ENCODE measurements around the gene CFAP97.
A peak's percentile ranks its signal among the peaks of the same experiment; 100 is the strongest.
"Not testable (repeated sequence)": the region's sequence is repeated elsewhere in the genome, so short reads cannot be mapped to it uniquely, and the experiment has no call there.

The CFAP97 gene

GRCh38 chr4:185221912-185222311, 18.1 kb upstream of the CFAP97 start:
- DNase-seq = no peak

- DNase-seq = no peak
Measured at GRCh38 chr4:185221491-185221890, 17.7 kb upstream of the CFAP97 start.

- DNase-seq = no peak
Measured at GRCh38 chr4:185219551-185220344, 15.9 kb upstream of the CFAP97 start.

GRCh38 chr4:185218312-185218711, 14.5 kb upstream of the CFAP97 start:
- no peak for DNase-seq

GRCh38 chr4:185217408-185217975, 13.7 kb upstream of the CFAP97 start:
- DNase-seq = no peak

GRCh38 chr4:185215261-185215660, 11.5 kb upstream of the CFAP97 start:
- DNase-seq = no peak

GRCh38 chr4:185213877-185214276, 10.1 kb upstream of the CFAP97 start:
- DNase-seq = no peak

GRCh38 chr4:185212581-185212980, 8.8 kb upstream of the CFAP97 start:
- DNase-seq = no peak

- DNase-seq = no peak
Measured at GRCh38 chr4:185211641-185212040, 7.8 kb upstream of the CFAP97 start.

- no peak for DNase-seq
Measured at GRCh38 chr4:185211035-185211434, 7.2 kb upstream of the CFAP97 start.

- peak; percentile 65 for DNase-seq
Measured at GRCh38 chr4:185210102-185210981, 6.5 kb upstream of the CFAP97 start.

GRCh38 chr4:185209852-185210101, 6.0 kb upstream of the CFAP97 start:
- not testable (repeated sequence) for DNase-seq

- peak; percentile 92 for DNase-seq
Measured at GRCh38 chr4:185209031-185209851, 5.4 kb upstream of the CFAP97 start, which contains the start of gene SNX25. TSS of gene SNX25 (plus strand) at chr4:185209598. CDS start at chr4:185209827, 229 bp downstream.

GRCh38 chr4:185207466-185207865, 3.7 kb upstream of the CFAP97 start:
- DNase-seq = no peak

- no peak for DNase-seq
Measured at GRCh38 chr4:185205697-185206342, 2.0 kb upstream of the CFAP97 start.

- DNase-seq = not testable (repeated sequence)
Measured at GRCh38 chr4:185205073-185205472, 1.3 kb upstream of the CFAP97 start.

- DNase-seq = peak; percentile 45
Measured at GRCh38 chr4:185204238-185204910, 574 bp upstream of the CFAP97 start.

- DNase-seq = no peak
Measured at GRCh38 chr4:185202984-185203485, 765 bp downstream of the CFAP97 start.

GRCh38 chr4:185201977-185202962, 1.5 kb downstream of the CFAP97 start:
- DNase-seq = no peak

GRCh38 chr4:185198189-185198588, 5.6 kb downstream of the CFAP97 start:
- DNase-seq = not testable (repeated sequence)

Data from DMS53 (cell line).